HepG2 (cell line): ENCODE results near the gene PGAP1. TPM values are rescaled to one million over a fixed set of nuclear protein-coding genes. Genes with fewer than 3 reads are reported as not detected.

Experiments
- ATAC-seq: fragments of 200-7000 bp; cut with Tn5 transposase; 3 replicates; pipeline ENCODE4 v1.9.1; 2020; ENCODE audit warnings: mild to moderate bottlenecking, moderate library complexity
- BruUV-seq: library from RNA; stranded (reverse); fragments of 400-500 nt; replicated peaks from 2 replicates; lab custom pipeline; 2021; lab: Mats Ljungman, UMichigan
- CTCF ChIA-PET: fragments of 300-600 bp; formaldehyde crosslinking; extraction: SDS; loops from one replicate; lab custom pipeline; 2021; ENCODE audit warnings: low total read pairs, inconsistent platforms, low intra/inter-chr PET ratio; lab: Yijun Ruan, JAX
- POLR2A ChIA-PET: fragments of 350-600 bp; sonication (Branson Sonifier 250); formaldehyde crosslinking; loops from one replicate; lab custom pipeline; 2020; ENCODE audit warnings: antibody characterized with exemption, inconsistent platforms; lab: Yijun Ruan, JAX
- DNase-seq: peaks from one replicate; pipeline ENCODE4 v3.0.0-alpha.2; 2015; ENCODE audit warnings: low spot score
- FAIRE-seq: peaks from 3 replicates; lab custom pipeline; 2011; peaks lifted over from hg19 to GRCh38; lab: Jason Lieb, UNC
- H2AFZ ChIP-seq: one replicate; pipeline ENCODE4 v1.6.1; 2011; ENCODE audit warnings: low read length, inconsistent platforms
- H3K27ac ChIP-seq: fragments of 300-600 bp; 3 replicates; pipeline ENCODE4 v1.8.0; 2011; ENCODE audit warnings: mixed run types, mild to moderate bottlenecking, mixed read lengths, low read length, inconsistent platforms; ENCODE audit not compliant: insufficient read depth; ENCODE audit errors: extremely low read length
- H3K27me3 ChIP-seq, 2 experiments: fragments of 200-600 bp in 1 of 2; 2 replicates in 1 of 2; 3 replicates in 1 of 2; pipeline versions ENCODE4 v1.6.0 to v1.8.0; 2011; ENCODE audit warnings: low read length in 2 of 2, mild to moderate bottlenecking in 2 of 2, moderate library complexity in 2 of 2, inconsistent platforms in 1 of 2; ENCODE audit not compliant: insufficient read depth in 2 of 2, control insufficient read depth in 1 of 2
- H3K36me3 ChIP-seq, 2 experiments: fragments of 200-600 bp in 1 of 2; replicated peaks in 1 of 2; 2 replicates in 1 of 2; 3 replicates in 1 of 2; pipeline versions ENCODE4 v1.5.1 to v1.8.0; 2011; ENCODE audit warnings: low read length in 2 of 2, inconsistent platforms in 1 of 2; ENCODE audit not compliant: insufficient read depth in 2 of 2, control insufficient read depth in 1 of 2
- H3K4me1 ChIP-seq: 2 replicates; pipeline ENCODE4 v1.5.1; 2012; ENCODE audit warnings: low read length, inconsistent platforms; ENCODE audit not compliant: insufficient read depth
- H3K4me2 ChIP-seq: 2 replicates; pipeline ENCODE4 v1.6.0; 2011; ENCODE audit warnings: low read depth, low read length, inconsistent platforms
- H3K4me3 ChIP-seq, 3 experiments: fragments of 200-600 bp in 1 of 3; sonication (generic), shearing (Covaris generic) in 1 of 3; replicated peaks in 1 of 3; 2 replicates each; pipeline ENCODE4 v1.5.1; 2011 to 2016; ENCODE audit warnings: low read length in 3 of 3, inconsistent platforms in 2 of 3, low read depth in 2 of 3, mild to moderate bottlenecking in 2 of 3, control low read depth in 1 of 3, mixed read lengths in 1 of 3; ENCODE audit not compliant: insufficient read depth in 1 of 3
- H3K79me2 ChIP-seq: one replicate; pipeline ENCODE4 v1.6.1; 2011; ENCODE audit warnings: low read length, inconsistent platforms; ENCODE audit not compliant: insufficient read depth
- H3K9ac ChIP-seq: 2 replicates; pipeline ENCODE4 v1.6.0; 2011; ENCODE audit warnings: mild to moderate bottlenecking, low read depth, low read length, inconsistent platforms; ENCODE audit not compliant: insufficient read depth
- H3K9me3 ChIP-seq: 2 replicates; pipeline ENCODE4 v1.5.1; 2012; ENCODE audit warnings: mild to moderate bottlenecking, low read length
- H4K20me1 ChIP-seq: 2 replicates; pipeline ENCODE4 v1.6.0; 2011; ENCODE audit warnings: inconsistent platforms, mild to moderate bottlenecking, low read length, moderate library complexity; ENCODE audit not compliant: insufficient read depth
- ARNT ChIP-seq: fragments of 450-650 bp; IDR thresholded peaks from 2 replicates; pipeline ENCODE4 v1.6.1; 2017
- CAMTA2 ChIP-seq: sonication (generic); formaldehyde crosslinking; IDR thresholded peaks from 2 replicates; pipeline ENCODE4 v1.4.0; 2020; ENCODE audit warnings: mild to moderate bottlenecking, missing genetic modification reagents, borderline replicate concordance
- CHCHD3 ChIP-seq: sonication (generic); formaldehyde crosslinking; IDR thresholded peaks from 2 replicates; pipeline ENCODE4 v1.8.0; 2022; ENCODE audit warnings: mild to moderate bottlenecking, missing genetic modification reagents, moderate library complexity
- ELF1 ChIP-seq: sonication (generic); formaldehyde crosslinking; IDR thresholded peaks from 2 replicates; pipeline ENCODE4 v1.4.0; 2020; ENCODE audit warnings: missing genetic modification reagents
- HNRNPK ChIP-seq: fragments of 200-400 bp; formaldehyde crosslinking; IDR thresholded peaks from 2 replicates; pipeline ENCODE4 v1.6.1; 2018; ENCODE audit warnings: low read length, low read depth, moderate library complexity, mild to moderate bottlenecking; ENCODE audit not compliant: poor library complexity, severe bottlenecking
- ISX ChIP-seq: sonication (generic); formaldehyde crosslinking; conservative IDR thresholded peaks from 2 replicates; pipeline ENCODE4 v1.5.0; 2020; ENCODE audit warnings: missing genetic modification reagents
- MZF1 ChIP-seq: sonication (generic); formaldehyde crosslinking; IDR thresholded peaks from 2 replicates; pipeline ENCODE4 v1.8.1; 2023; ENCODE audit warnings: mild to moderate bottlenecking, missing genetic modification reagents, borderline replicate concordance
- XRCC5 ChIP-seq: fragments of 200-400 bp; formaldehyde crosslinking; optimal IDR thresholded peaks from 2 replicates; pipeline ENCODE3; 2017; ENCODE audit warnings: mild to moderate bottlenecking, low read length
- ZBTB25 ChIP-seq: IDR thresholded peaks from 2 replicates; pipeline ENCODE4 v1.6.1; 2018; ENCODE audit warnings: missing genetic modification reagents
- ZNF232 ChIP-seq: sonication (generic); formaldehyde crosslinking; IDR thresholded peaks from 2 replicates; pipeline ENCODE4 v1.4.0; 2020; ENCODE audit warnings: missing genetic modification reagents, borderline replicate concordance
- ZNF292 ChIP-seq: sonication (generic); formaldehyde crosslinking; IDR thresholded peaks from 2 replicates; pipeline ENCODE4 v1.8.1; 2022; ENCODE audit warnings: mild to moderate bottlenecking, low read depth, missing genetic modification reagents, borderline replicate concordance
- ZNF382 ChIP-seq: sonication (generic); formaldehyde crosslinking; IDR thresholded peaks from 2 replicates; pipeline ENCODE4 v1.5.0; 2020; ENCODE audit warnings: missing genetic modification reagents, mild to moderate bottlenecking, borderline replicate concordance
- ZNF629 ChIP-seq: sonication (generic); formaldehyde crosslinking; conservative IDR thresholded peaks from 2 replicates; pipeline ENCODE4 v1.5.0; 2020; ENCODE audit warnings: missing genetic modification reagents
- WGBS: methylation state at CpG from one replicate; pipeline ENCODE4 v1.1.6; 2017; ENCODE audit warnings: low lambda C conversion rate; 5-methylcytosine and 5-hydroxymethylcytosine counted together
- in situ Hi-C: cut with HindIII; loops from 2 replicates; pipeline ENCODE4 v1.10.0; 2017; ENCODE audit warnings: low pct_unique_long_range_greater_than_20kb; ENCODE audit not compliant: extremely low pct_ligation_motif_present
- intact Hi-C: fragments of 100-400 bp; cut with micrococcal nuclease; formaldehyde crosslinking; loops from one replicate; pipeline ENCODE4 v1.10.0; 2022; ENCODE audit not compliant: unreplicated experiment
- polyA plus RNA-seq, 8 experiments: library from polyadenylated mRNA; depleted of rRNA in 3 of 8; stranded (reverse) in 7 of 8; unstranded in 1 of 8; fragments of >200 nt; fragmentation: Illumina TruSeq in 4 of 8; extraction: Trizol in 4 of 8; gene quantifications; 2 replicates each; pipeline versions ENCODE4 v1.2.1 to v1.2.3, GENCODE V29; 2011 to 2016; ENCODE audit warnings: low read depth in 4 of 8, missing spikeins in 1 of 8, mixed read lengths in 1 of 8; ENCODE audit not compliant: insufficient read depth in 1 of 8
- total RNA-seq, 5 experiments: library from RNA; depleted of rRNA; stranded (reverse); fragments of >200 nt; fragmentation: Illumina TruSeq; extraction: Trizol; gene quantifications; 2 replicates each; pipeline ENCODE4 v1.2.3, GENCODE V29; 2016; ENCODE audit warnings: low read depth in 1 of 5
- TF ChIP-seq, protein P1 (sequence below): IDR thresholded peaks from 2 replicates; pipeline ENCODE4 v1.6.1; 2012; ENCODE audit warnings: inconsistent platforms

PGAP1 gene
- total and polyA plus RNA-seq, 2 of the 13 experiments (the other 11 are each of a cell fraction or from before 2014, with no cell fraction given), result 4.1 to 6.4 TPM

DNA sequence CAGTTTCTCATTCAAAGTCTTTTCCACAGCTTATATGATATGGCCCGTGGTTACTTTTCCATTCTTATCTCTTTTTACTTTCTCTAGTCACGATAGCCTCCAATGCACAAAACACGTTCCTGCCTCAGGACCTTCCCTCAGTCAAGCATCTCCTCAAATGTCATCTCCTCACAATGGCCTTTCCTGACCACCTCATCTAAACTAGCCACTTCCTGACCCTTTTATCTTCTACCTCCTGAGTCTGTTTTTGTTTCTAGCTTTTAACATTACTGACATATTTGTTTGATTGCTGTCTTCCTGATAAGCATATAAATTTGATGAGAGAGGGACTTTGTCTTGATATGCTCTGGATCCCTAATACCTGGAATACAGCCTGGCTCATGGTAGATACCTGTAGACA lies 7.6 kb downstream of the PGAP1 start:
- Histone ChIP-seq H3K4me3 (no peak overlapping the region), H3K27me3 (no peaks in the 10 kb centered on the region), H3K9me3 (no peaks in the 10 kb centered on the region), H4K20me1 (no peaks in the 10 kb centered on the region), H3K4me1 (peaks cover 7% of the 10 kb centered on the region), H3K4me2 (no peak overlapping the region), H3K27ac (no peak overlapping the region), H2AFZ (no peak overlapping the region), H3K36me3 (peaks cover 4 to 22% of the 10 kb centered on the region in 2 experiments), H3K9ac (no peak overlapping the region), H3K79me2 (peaks cover 29% of the 10 kb centered on the region)
- CTCF ChIA-PET, result no interaction called here
- no TSS peak for BruUV-seq
- POLR2A ChIA-PET, result no interaction called here
- DNase-seq (no peak), FAIRE-seq (no peak), ATAC-seq (no peak)
- 99% methylated on average over 3 of the region's 3 CpGs for WGBS
- in situ Hi-C loops (no loop called here), intact Hi-C loops (no loop called here)
- TF ChIP-seq ZNF232, result no peak
- no peak for TF ChIP-seq ARNT
- TF ChIP-seq ZNF382, result no peak
- no peak for TF ChIP-seq ELF1 (CRISPR knock-in tag)
- no peak for TF ChIP-seq CAMTA2 (CRISPR knock-in tag)
- no peak for TF ChIP-seq ISX (CRISPR knock-in tag)
- TF ChIP-seq HNRNPK, result no peak
- no peak for TF ChIP-seq ZNF629 (CRISPR knock-in tag)
- no peak for TF ChIP-seq MZF1
- TF ChIP-seq ZNF292 (CRISPR knock-in tag), result no peak
- TF ChIP-seq, protein P1, sequence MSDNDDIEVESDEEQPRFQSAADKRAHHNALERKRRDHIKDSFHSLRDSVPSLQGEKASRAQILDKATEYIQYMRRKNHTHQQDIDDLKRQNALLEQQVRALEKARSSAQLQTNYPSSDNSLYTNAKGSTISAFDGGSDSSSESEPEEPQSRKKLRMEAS, result no peak
- TF ChIP-seq ZBTB25, result no peak
- no peak for TF ChIP-seq CHCHD3 (CRISPR knock-in tag)
- TF ChIP-seq XRCC5, result no peak
